ENCODE results near the gene NEK10.

The NEK10 gene

DNA sequence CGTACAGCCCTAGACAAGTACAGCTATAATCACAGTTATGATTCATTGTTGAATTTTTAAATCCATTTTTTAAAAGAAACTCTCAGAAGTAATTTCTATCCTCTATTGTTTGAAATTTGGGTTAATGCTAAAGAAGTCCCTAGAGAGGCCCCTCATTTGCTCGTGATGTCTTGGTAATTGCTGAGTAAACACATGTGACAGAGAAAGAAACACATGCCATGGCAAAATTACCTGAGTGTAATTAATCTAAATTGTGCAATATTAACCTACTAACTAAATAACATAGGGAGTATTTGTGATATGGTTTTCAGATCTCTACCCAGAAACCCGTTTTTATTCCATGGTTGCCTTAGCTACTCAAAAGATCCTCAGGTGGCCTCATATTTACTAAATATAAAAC, 10.8 kb downstream of the NEK10 start:
- Histone ChIP-seq H3K79me2 (ENCODE audit: insufficient read depth, low read length) (no peaks in the 10 kb centered on the region), H3K4me1 (ENCODE audit: insufficient read depth, low read length, poor library complexity, severe bottlenecking) (peaks cover 33% of the 10 kb centered on the region), H3K36me3 (ENCODE audit: insufficient read depth, low read length) (no peaks in the 10 kb centered on the region), H3K4me3 (ENCODE audit: low read length, poor library complexity, severe bottlenecking) (no peak overlapping the region), H3K9me2 (replicated peaks; ENCODE audit: low read depth, low read length) (no peaks in the 10 kb centered on the region), H4K20me1 (ENCODE audit: insufficient read depth, low read length, poor library complexity, severe bottlenecking) (no peaks in the 10 kb centered on the region), H3K27me3 (ENCODE audit: insufficient read depth, low read length, poor library complexity, severe bottlenecking) (no peaks in the 10 kb centered on the region), H3K9me3 (ENCODE audit: insufficient read depth, low read depth, low read length) (no peaks in the 10 kb centered on the region), H3F3A (ENCODE audit: low read depth) (peaks cover 4% of the 10 kb centered on the region; the same call in 1 of the 2 replicates), H3K9ac (ENCODE audit: low read depth, low read length, poor library complexity, severe bottlenecking) (no peak overlapping the region), H3K4me2 (ENCODE audit: low read depth, low read length, poor library complexity, severe bottlenecking) (peak overlapping the region; percentile 94), H2AFZ (ENCODE audit: low read length) (no peak overlapping the region)
- no peak for TF ChIP-seq EZH2phosphoT487 (IDR thresholded peaks at IDR 0.05; ENCODE audit: borderline replicate concordance)
- TF ChIP-seq, protein P1, sequence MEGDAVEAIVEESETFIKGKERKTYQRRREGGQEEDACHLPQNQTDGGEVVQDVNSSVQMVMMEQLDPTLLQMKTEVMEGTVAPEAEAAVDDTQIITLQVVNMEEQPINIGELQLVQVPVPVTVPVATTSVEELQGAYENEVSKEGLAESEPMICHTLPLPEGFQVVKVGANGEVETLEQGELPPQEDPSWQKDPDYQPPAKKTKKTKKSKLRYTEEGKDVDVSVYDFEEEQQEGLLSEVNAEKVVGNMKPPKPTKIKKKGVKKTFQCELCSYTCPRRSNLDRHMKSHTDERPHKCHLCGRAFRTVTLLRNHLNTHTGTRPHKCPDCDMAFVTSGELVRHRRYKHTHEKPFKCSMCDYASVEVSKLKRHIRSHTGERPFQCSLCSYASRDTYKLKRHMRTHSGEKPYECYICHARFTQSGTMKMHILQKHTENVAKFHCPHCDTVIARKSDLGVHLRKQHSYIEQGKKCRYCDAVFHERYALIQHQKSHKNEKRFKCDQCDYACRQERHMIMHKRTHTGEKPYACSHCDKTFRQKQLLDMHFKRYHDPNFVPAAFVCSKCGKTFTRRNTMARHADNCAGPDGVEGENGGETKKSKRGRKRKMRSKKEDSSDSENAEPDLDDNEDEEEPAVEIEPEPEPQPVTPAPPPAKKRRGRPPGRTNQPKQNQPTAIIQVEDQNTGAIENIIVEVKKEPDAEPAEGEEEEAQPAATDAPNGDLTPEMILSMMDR (conservative IDR thresholded peaks at IDR 0.05; ENCODE audit: low read length), result no peak

DNA sequence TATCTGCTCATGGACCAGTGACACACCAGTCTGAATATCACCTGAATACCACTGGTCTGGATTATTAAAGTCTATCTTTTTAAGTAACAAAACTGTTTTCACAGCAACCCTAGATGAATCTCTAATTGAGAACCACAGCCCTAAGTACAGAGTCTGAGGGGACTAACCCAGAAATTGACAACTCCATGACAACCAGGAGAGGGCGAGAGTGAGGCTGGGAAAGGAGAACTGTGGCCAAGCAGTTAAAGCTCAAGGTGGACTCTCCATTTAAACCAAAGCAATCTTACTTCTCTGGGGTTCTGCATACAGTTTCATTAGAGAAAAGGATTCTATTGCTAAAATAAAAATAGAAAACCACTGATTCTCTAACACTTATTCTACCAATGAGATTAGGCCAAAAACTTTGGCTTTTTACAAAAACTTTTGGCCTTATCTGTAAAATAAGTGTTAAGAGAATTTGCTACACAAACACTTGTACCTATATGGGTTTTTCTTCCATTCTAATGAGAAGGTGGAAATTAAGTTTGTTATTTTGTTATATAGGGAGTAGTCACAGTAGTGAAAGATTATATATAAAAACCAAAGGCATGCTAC, 11.4 kb downstream of the NEK10 start:
- Histone ChIP-seq H3K9ac (ENCODE audit: low read depth, low read length, poor library complexity, severe bottlenecking) (no peak overlapping the region), H3F3A (ENCODE audit: low read depth) (peaks cover 4% of the 10 kb centered on the region; the same call in 1 of the 2 replicates), H3K9me3 (ENCODE audit: insufficient read depth, low read depth, low read length) (no peaks in the 10 kb centered on the region), H3K4me3 (ENCODE audit: low read length, poor library complexity, severe bottlenecking) (no peak overlapping the region), H2AFZ (ENCODE audit: low read length) (peak overlapping the region; percentile 32; the same call in 1 of the 2 replicates), H3K79me2 (ENCODE audit: insufficient read depth, low read length) (no peaks in the 10 kb centered on the region), H3K9me2 (replicated peaks; ENCODE audit: low read depth, low read length) (no peaks in the 10 kb centered on the region), H3K27me3 (ENCODE audit: insufficient read depth, low read length, poor library complexity, severe bottlenecking) (no peaks in the 10 kb centered on the region), H3K4me2 (ENCODE audit: low read depth, low read length, poor library complexity, severe bottlenecking) (peak overlapping the region; percentile 94), H3K4me1 (ENCODE audit: insufficient read depth, low read length, poor library complexity, severe bottlenecking) (peaks cover 33% of the 10 kb centered on the region), H4K20me1 (ENCODE audit: insufficient read depth, low read length, poor library complexity, severe bottlenecking) (no peaks in the 10 kb centered on the region), H3K36me3 (ENCODE audit: insufficient read depth, low read length) (no peaks in the 10 kb centered on the region)
- TF ChIP-seq EZH2phosphoT487 (IDR thresholded peaks at IDR 0.05; ENCODE audit: borderline replicate concordance), result no peak
- TF ChIP-seq, protein P1 (conservative IDR thresholded peaks at IDR 0.05; ENCODE audit: low read length), result peak; percentile 84

DNA sequence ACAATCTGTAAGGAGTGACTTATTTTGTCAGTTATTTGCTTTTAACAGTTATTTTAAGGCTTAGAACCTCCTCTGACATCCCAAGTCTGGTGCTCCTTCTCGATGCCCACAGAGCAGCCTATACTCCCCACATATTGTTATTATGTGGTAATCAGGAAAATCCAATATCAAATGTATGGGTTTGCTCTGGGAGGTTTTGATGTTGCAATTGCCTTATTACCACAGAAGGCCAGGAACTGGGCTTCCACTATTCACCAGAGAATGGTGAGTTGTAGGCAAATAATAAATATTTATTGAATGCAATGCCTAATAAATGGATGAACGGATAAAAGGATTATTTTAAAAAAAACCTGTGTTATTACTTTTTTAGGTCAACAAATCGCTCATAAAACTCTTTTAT, 12.2 kb downstream of the NEK10 start:
- H3K36me3 ChIP-seq (ENCODE audit: insufficient read depth, low read length), result no peaks in the 10 kb centered on the region
- peaks cover 4% of the 10 kb centered on the region; the same call in 1 of the 2 replicates for H3F3A ChIP-seq (ENCODE audit: low read depth)
- TF ChIP-seq EZH2phosphoT487 (IDR thresholded peaks at IDR 0.05; ENCODE audit: borderline replicate concordance), result no peak
- TF ChIP-seq, protein P1 (conservative IDR thresholded peaks at IDR 0.05; ENCODE audit: low read length), result no peak
- H3K4me1 ChIP-seq (ENCODE audit: insufficient read depth, low read length, poor library complexity, severe bottlenecking), result peaks cover 33% of the 10 kb centered on the region
- no peak overlapping the region for H3K9ac ChIP-seq (ENCODE audit: low read depth, low read length, poor library complexity, severe bottlenecking)
- no peaks in the 10 kb centered on the region for H3K79me2 ChIP-seq (ENCODE audit: insufficient read depth, low read length)
- H3K4me3 ChIP-seq (ENCODE audit: low read length, poor library complexity, severe bottlenecking), result no peak overlapping the region
- H4K20me1 ChIP-seq (ENCODE audit: insufficient read depth, low read length, poor library complexity, severe bottlenecking), result no peaks in the 10 kb centered on the region
- no peak overlapping the region for H2AFZ ChIP-seq (ENCODE audit: low read length)
- H3K9me3 ChIP-seq (ENCODE audit: insufficient read depth, low read depth, low read length), result no peaks in the 10 kb centered on the region
- no peak overlapping the region for H3K4me2 ChIP-seq (ENCODE audit: low read depth, low read length, poor library complexity, severe bottlenecking)
- H3K27me3 ChIP-seq (ENCODE audit: insufficient read depth, low read length, poor library complexity, severe bottlenecking), result no peaks in the 10 kb centered on the region
- no peaks in the 10 kb centered on the region for H3K9me2 ChIP-seq (replicated peaks; ENCODE audit: low read depth, low read length)

Measured in Loucy (cell line).